ENCODE measurements around the gene ABCC1.

The ABCC1 gene

GRCh38 chr16:16162591-16162990, 213.2 kb downstream of the ABCC1 start:
- H3K9me2 ChIP-seq (replicated peaks; ENCODE audit: low read depth, low read length) = no peaks in the 10 kb centered on the region
- H3K79me2 ChIP-seq (ENCODE audit: insufficient read depth, low read length) = no peaks in the 10 kb centered on the region
- H4K20me1 ChIP-seq (ENCODE audit: insufficient read depth, low read length, poor library complexity, severe bottlenecking) = no peaks in the 10 kb centered on the region
- no peak overlapping the region for H3K4me3 ChIP-seq (ENCODE audit: low read length, poor library complexity, severe bottlenecking)
- no peaks in the 10 kb centered on the region for H3K27me3 ChIP-seq (ENCODE audit: insufficient read depth, low read length, poor library complexity, severe bottlenecking)
- no peaks in the 10 kb centered on the region for H3F3A ChIP-seq (ENCODE audit: low read depth)
- no peak overlapping the region for H3K4me2 ChIP-seq (ENCODE audit: low read depth, low read length, poor library complexity, severe bottlenecking)
- H3K9me3 ChIP-seq (ENCODE audit: insufficient read depth, low read depth, low read length) = peaks cover 10% of the 10 kb centered on the region; the same call in 1 of the 2 replicates
- H3K9ac ChIP-seq (ENCODE audit: low read depth, low read length, poor library complexity, severe bottlenecking) = no peak overlapping the region
- no peak for TF ChIP-seq EZH2phosphoT487 (IDR thresholded peaks at IDR 0.05; ENCODE audit: borderline replicate concordance)
- TF ChIP-seq CTCF (conservative IDR thresholded peaks at IDR 0.05; ENCODE audit: low read length) = no peak
- no peaks in the 10 kb centered on the region for H3K4me1 ChIP-seq (ENCODE audit: insufficient read depth, low read length, poor library complexity, severe bottlenecking)
- H2AFZ ChIP-seq (ENCODE audit: low read length) = no peak overlapping the region
- H3K36me3 ChIP-seq (ENCODE audit: insufficient read depth, low read length) = no peaks in the 10 kb centered on the region

- Histone ChIP-seq H3K9me3 (ENCODE audit: insufficient read depth, low read depth, low read length) (peaks cover 10% of the 10 kb centered on the region; the same call in 1 of the 2 replicates), H3K36me3 (ENCODE audit: insufficient read depth, low read length) (no peaks in the 10 kb centered on the region), H3K9me2 (replicated peaks; ENCODE audit: low read depth, low read length) (no peaks in the 10 kb centered on the region), H3K79me2 (ENCODE audit: insufficient read depth, low read length) (no peaks in the 10 kb centered on the region), H3K4me1 (ENCODE audit: insufficient read depth, low read length, poor library complexity, severe bottlenecking) (no peaks in the 10 kb centered on the region), H3K4me3 (ENCODE audit: low read length, poor library complexity, severe bottlenecking) (no peak overlapping the region), H2AFZ (ENCODE audit: low read length) (no peak overlapping the region), H3K4me2 (ENCODE audit: low read depth, low read length, poor library complexity, severe bottlenecking) (no peak overlapping the region), H3K9ac (ENCODE audit: low read depth, low read length, poor library complexity, severe bottlenecking) (no peak overlapping the region), H3F3A (ENCODE audit: low read depth) (no peaks in the 10 kb centered on the region), H3K27me3 (ENCODE audit: insufficient read depth, low read length, poor library complexity, severe bottlenecking) (no peaks in the 10 kb centered on the region), H4K20me1 (ENCODE audit: insufficient read depth, low read length, poor library complexity, severe bottlenecking) (no peaks in the 10 kb centered on the region)
- TF ChIP-seq EZH2phosphoT487 (IDR thresholded peaks at IDR 0.05; ENCODE audit: borderline replicate concordance) (no peak), CTCF (conservative IDR thresholded peaks at IDR 0.05; ENCODE audit: low read length) (no peak)
These were observed 213.7 kb downstream of the ABCC1 start for GRCh38 chr16:16163109-16163508.

GRCh38 chr16:16163571-16163970, 214.2 kb downstream of the ABCC1 start:
- Histone ChIP-seq H3K4me3 (ENCODE audit: low read length, poor library complexity, severe bottlenecking) (no peak overlapping the region), H3K4me2 (ENCODE audit: low read depth, low read length, poor library complexity, severe bottlenecking) (no peak overlapping the region), H3F3A (ENCODE audit: low read depth) (no peaks in the 10 kb centered on the region), H3K36me3 (ENCODE audit: insufficient read depth, low read length) (no peaks in the 10 kb centered on the region), H3K9ac (ENCODE audit: low read depth, low read length, poor library complexity, severe bottlenecking) (no peak overlapping the region), H4K20me1 (ENCODE audit: insufficient read depth, low read length, poor library complexity, severe bottlenecking) (no peaks in the 10 kb centered on the region), H3K4me1 (ENCODE audit: insufficient read depth, low read length, poor library complexity, severe bottlenecking) (no peaks in the 10 kb centered on the region), H3K27me3 (ENCODE audit: insufficient read depth, low read length, poor library complexity, severe bottlenecking) (no peaks in the 10 kb centered on the region), H3K79me2 (ENCODE audit: insufficient read depth, low read length) (no peaks in the 10 kb centered on the region), H2AFZ (ENCODE audit: low read length) (no peak overlapping the region), H3K9me3 (ENCODE audit: insufficient read depth, low read depth, low read length) (peaks cover 6% of the 10 kb centered on the region; the same call in 1 of the 2 replicates), H3K9me2 (replicated peaks; ENCODE audit: low read depth, low read length) (no peaks in the 10 kb centered on the region)
- no peak for TF ChIP-seq CTCF (conservative IDR thresholded peaks at IDR 0.05; ENCODE audit: low read length)

All from Loucy (cell line).